ENCODE data around the gene RNF208.

RNF208 gene

DNA sequence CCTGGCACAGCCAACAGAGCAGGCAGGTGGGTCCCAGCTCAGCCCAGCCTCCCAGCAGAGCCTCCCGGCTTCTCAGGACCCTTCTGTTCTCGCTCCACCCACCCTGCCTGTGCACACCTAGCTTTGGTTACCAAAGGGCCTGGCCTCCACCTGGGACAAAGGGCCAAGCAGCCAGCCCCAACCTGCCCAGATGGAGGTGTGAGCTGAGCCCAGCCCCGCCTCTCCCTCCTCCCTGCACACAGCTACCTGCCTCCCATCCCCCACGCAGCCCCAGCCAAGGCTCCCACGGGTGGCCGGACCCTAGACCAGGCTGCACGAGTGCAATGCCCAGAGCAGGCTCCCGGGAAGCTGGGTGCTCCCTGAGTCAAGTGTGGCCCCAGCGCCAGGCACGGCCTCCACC lies 27.1 kb downstream of the RNF208 start:
- TF ChIP-seq EZH2phosphoT487 (IDR thresholded peaks at IDR 0.05; ENCODE audit: borderline replicate concordance, low read length) (no peak), CTCF (IDR thresholded peaks at IDR 0.05; ENCODE audit: low read depth, low read length, poor library complexity, severe bottlenecking) (no peak)
- peaks cover 23% of the 10 kb centered on the region for H3K36me3 ChIP-seq (ENCODE audit: control insufficient read depth, low read length)
- no peaks in the 10 kb centered on the region for H3F3A ChIP-seq (ENCODE audit: control insufficient read depth, insufficient read depth)
- no peaks in the 10 kb centered on the region for H3K9me2 ChIP-seq (replicated peaks; ENCODE audit: control insufficient read depth, low read length)
- H3K4me3 ChIP-seq (ENCODE audit: low read length): no peak overlapping the region
- H3K79me2 ChIP-seq (ENCODE audit: control insufficient read depth, low read length): peaks cover 31% of the 10 kb centered on the region
- no peak overlapping the region for H3K4me2 ChIP-seq (ENCODE audit: low read length)
- H3K4me1 ChIP-seq (ENCODE audit: control insufficient read depth, low read length): peaks cover 27% of the 10 kb centered on the region
- no peak overlapping the region for H3K27ac ChIP-seq (ENCODE audit: low read depth, low read length)
- H3K9me3 ChIP-seq (ENCODE audit: control insufficient read depth, insufficient read depth, low read length): no peaks in the 10 kb centered on the region
- H3K27me3 ChIP-seq (ENCODE audit: control insufficient read depth, low read length): no peaks in the 10 kb centered on the region
- peaks cover 3% of the 10 kb centered on the region; the same call in 1 of the 2 replicates for H4K20me1 ChIP-seq (ENCODE audit: control insufficient read depth, insufficient read depth, low read depth, low read length)

DNA sequence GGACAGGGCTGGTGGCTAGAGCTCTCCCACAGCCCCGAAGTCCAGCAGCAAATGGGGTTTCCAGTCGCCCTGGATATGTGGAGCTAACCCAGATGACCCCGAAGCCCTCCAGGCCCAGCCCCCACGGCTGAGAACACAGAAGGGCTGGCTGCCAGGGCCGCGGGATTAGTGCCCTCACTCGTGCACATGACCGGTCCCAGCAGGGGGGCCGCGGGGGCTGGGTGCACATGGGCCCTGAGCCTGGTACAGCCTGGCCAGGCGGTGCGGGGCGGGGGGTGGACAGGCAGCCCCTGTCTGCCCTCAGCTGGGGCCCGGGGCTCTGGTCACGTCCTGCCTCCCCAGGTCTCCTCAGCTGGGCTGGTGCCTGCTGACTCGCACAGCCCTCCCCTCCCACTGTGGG lies 27.7 kb downstream of the RNF208 start:
- TF ChIP-seq EZH2phosphoT487 (IDR thresholded peaks at IDR 0.05; ENCODE audit: borderline replicate concordance, low read length): no peak
- no peak for TF ChIP-seq CTCF (IDR thresholded peaks at IDR 0.05; ENCODE audit: low read depth, low read length, poor library complexity, severe bottlenecking)
- no peaks in the 10 kb centered on the region for H3K9me3 ChIP-seq (ENCODE audit: control insufficient read depth, insufficient read depth, low read length)
- peaks cover 34% of the 10 kb centered on the region for H3K79me2 ChIP-seq (ENCODE audit: control insufficient read depth, low read length)
- H3K4me2 ChIP-seq (ENCODE audit: low read length): no peak overlapping the region
- peaks cover 29% of the 10 kb centered on the region for H3K4me1 ChIP-seq (ENCODE audit: control insufficient read depth, low read length)
- no peak overlapping the region for H3K4me3 ChIP-seq (ENCODE audit: low read length)
- peaks cover 28% of the 10 kb centered on the region for H3K36me3 ChIP-seq (ENCODE audit: control insufficient read depth, low read length)
- H3K9me2 ChIP-seq (replicated peaks; ENCODE audit: control insufficient read depth, low read length): no peaks in the 10 kb centered on the region
- no peaks in the 10 kb centered on the region for H3F3A ChIP-seq (ENCODE audit: control insufficient read depth, insufficient read depth)
- peaks cover 3% of the 10 kb centered on the region; the same call in 1 of the 2 replicates for H4K20me1 ChIP-seq (ENCODE audit: control insufficient read depth, insufficient read depth, low read depth, low read length)
- no peak overlapping the region for H3K27ac ChIP-seq (ENCODE audit: low read depth, low read length)
- no peaks in the 10 kb centered on the region for H3K27me3 ChIP-seq (ENCODE audit: control insufficient read depth, low read length)

GRCh38 chr9:137193771-137194170 lies 28.3 kb downstream of the RNF208 start:
- Histone ChIP-seq H3K9me2 (replicated peaks; ENCODE audit: control insufficient read depth, low read length) (no peaks in the 10 kb centered on the region), H3F3A (ENCODE audit: control insufficient read depth, insufficient read depth) (no peaks in the 10 kb centered on the region), H3K4me2 (ENCODE audit: low read length) (no peak overlapping the region), H3K4me3 (ENCODE audit: low read length) (no peak overlapping the region), H3K79me2 (ENCODE audit: control insufficient read depth, low read length) (peaks cover 34% of the 10 kb centered on the region), H3K27ac (ENCODE audit: low read depth, low read length) (no peak overlapping the region), H4K20me1 (ENCODE audit: control insufficient read depth, insufficient read depth, low read depth, low read length) (peaks cover 3% of the 10 kb centered on the region; the same call in 1 of the 2 replicates), H3K27me3 (ENCODE audit: control insufficient read depth, low read length) (no peaks in the 10 kb centered on the region), H3K36me3 (ENCODE audit: control insufficient read depth, low read length) (peaks cover 32% of the 10 kb centered on the region), H3K4me1 (ENCODE audit: control insufficient read depth, low read length) (peaks cover 24% of the 10 kb centered on the region), H3K9me3 (ENCODE audit: control insufficient read depth, insufficient read depth, low read length) (no peaks in the 10 kb centered on the region)
- no peak for TF ChIP-seq CTCF (IDR thresholded peaks at IDR 0.05; ENCODE audit: low read depth, low read length, poor library complexity, severe bottlenecking)
- TF ChIP-seq EZH2phosphoT487 (IDR thresholded peaks at IDR 0.05; ENCODE audit: borderline replicate concordance, low read length): no peak

Data from DOHH2 (cell line).